NCI-H187 (cell line): ENCODE measurements around the gene SIN3B.

Experiments used
- DNase-seq, 2 experiments: peaks; one replicate each; lab custom pipeline; 2025; lab: John Stamatoyannopoulos, UW

Gene SIN3B

GRCh38 chr19:16889366-16889882 is 60.2 kb downstream of the SIN3B start:
- DNase-seq: no peak

GRCh38 chr19:16889883-16890460 is 60.8 kb downstream of the SIN3B start:
- no peak for DNase-seq

- DNase-seq: no peak
Measured at GRCh38 chr19:16890461-16891184, 61.4 kb downstream of the SIN3B start.

- DNase-seq: no peak
Measured at GRCh38 chr19:16891696-16892382, 62.6 kb downstream of the SIN3B start.

GRCh38 chr19:16892436-16892835 is 63.2 kb downstream of the SIN3B start:
- no peak for DNase-seq

GRCh38 chr19:16892868-16893685 is 63.9 kb downstream of the SIN3B start:
- no peak for DNase-seq

- DNase-seq: no peak
Measured at GRCh38 chr19:16893686-16893989, 64.4 kb downstream of the SIN3B start.

- DNase-seq: no peak
Measured at GRCh38 chr19:16894080-16894479, 64.9 kb downstream of the SIN3B start.

- DNase-seq: no peak
Measured at GRCh38 chr19:16895467-16896145, 66.4 kb downstream of the SIN3B start.

GRCh38 chr19:16896146-16897028 is 67.2 kb downstream of the SIN3B start:
- DNase-seq: no peak

GRCh38 chr19:16897029-16897855 is 68.0 kb downstream of the SIN3B start:
- no peak for DNase-seq

- DNase-seq: no peak
Measured at GRCh38 chr19:16897856-16898161, 68.6 kb downstream of the SIN3B start.

- DNase-seq: no peak
Measured at GRCh38 chr19:16898361-16899015, 69.3 kb downstream of the SIN3B start.

- no peak for DNase-seq
Measured at GRCh38 chr19:16899566-16900075, 70.4 kb downstream of the SIN3B start.

- no peak for DNase-seq
Measured at GRCh38 chr19:16901491-16902175, 72.4 kb downstream of the SIN3B start.

GRCh38 chr19:16902545-16902944 is 73.3 kb downstream of the SIN3B start:
- no peak for DNase-seq

- DNase-seq: no peak
Measured at GRCh38 chr19:16903347-16903746, 74.1 kb downstream of the SIN3B start.

- no peak for DNase-seq
Measured at GRCh38 chr19:16904599-16904998, 75.4 kb downstream of the SIN3B start.

GRCh38 chr19:16908759-16909158 is 79.6 kb downstream of the SIN3B start:
- no peak for DNase-seq
